Uterus (tissue), 4 donors: Measurements from ENCODE around the gene CCL15. TPM values are rescaled to one million over a fixed set of nuclear protein-coding genes. Genes with fewer than 3 reads are reported as not detected.

Experiments used
- DNase-seq, 2 donors: peaks; one replicate each; pipeline ENCODE4 v3.0.0-alpha.2; 2019 to 2020
- H3K27ac ChIP-seq, 2 donors: fragments of 200-600 bp; sonication (generic); 1 replicate in 1 of 2; 2 replicates in 1 of 2; pipeline ENCODE4 v1.5.1; 2016 to 2018
- H3K27me3 ChIP-seq, 2 donors: fragments of 200-600 bp; sonication (generic); one replicate each; pipeline ENCODE4 v1.5.1; 2018 to 2019; ENCODE audit warnings: control low read depth in 1 of 2
- H3K36me3 ChIP-seq, 2 donors: fragments of 200-600 bp; sonication (generic); one replicate each; pipeline ENCODE4 v1.5.1; 2019; ENCODE audit warnings: control low read depth in 1 of 2
- H3K4me1 ChIP-seq, 2 donors: fragments of 200-600 bp; sonication (generic); one replicate each; pipeline ENCODE4 v1.5.1; 2018 to 2019; ENCODE audit warnings: control low read depth in 1 of 2
- H3K4me3 ChIP-seq, 2 donors: fragments of 200-600 bp; sonication (generic); 1 replicate in 1 of 2; 2 replicates in 1 of 2; pipeline ENCODE4 v1.5.1; 2018 to 2019; ENCODE audit warnings: mild to moderate bottlenecking in 1 of 2
- H3K9me3 ChIP-seq, 2 donors: fragments of 200-600 bp; sonication (generic); one replicate each; pipeline ENCODE4 v1.5.1; 2019; ENCODE audit warnings: control low read depth in 1 of 2
- CTCF ChIP-seq, 4 experiments: fragments of 200-600 bp in 2 of 4; fragments of 450-650 bp in 2 of 4; sonication (generic) in 2 of 4; IDR thresholded peaks; one replicate each; pipeline ENCODE4 v1.5.1; 2016 to 2019; ENCODE audit warnings: antibody characterized with exemption in 4 of 4, mild to moderate bottlenecking in 2 of 4, moderate library complexity in 1 of 4
- POLR2A ChIP-seq, 2 donors: fragments of 450-650 bp; IDR thresholded peaks; one replicate each; pipeline ENCODE4 v1.6.1; 2016; ENCODE audit warnings: antibody characterized with exemption in 2 of 2, mild to moderate bottlenecking in 1 of 2, moderate library complexity in 1 of 2
- intact Hi-C: fragments of 100-400 bp; cut with DNase I; formaldehyde crosslinking; loops from one replicate; pipeline ENCODE4 v1.15.1; 2023; ENCODE audit warnings: low total_unique reads
- total RNA-seq, 4 donors: library from RNA; depleted of rRNA in 3 of 4; stranded (reverse); fragments of >200 nt in 3 of 4; gene quantifications; one replicate each; pipeline versions ENCODE4 v1.1.0 to v1.2.4, GENCODE V29; 2014 to 2023
- donor health status: DM: yes; HTN: yes; CAD: no.

CCL15 gene
- total RNA-seq, 4 donors from 2014 or later = 1.4 TPM; not detected in 3

GRCh38 chr17:36004594-36005108, 3.3 kb upstream of the CCL15 start:
- Histone ChIP-seq H3K36me3 (no peaks in the 10 kb centered on the region), H3K4me3 (no peak overlapping the region), H3K9me3 (no peaks in the 10 kb centered on the region), H3K27ac (no peak overlapping the region), H3K27me3 (no peaks in the 10 kb centered on the region), H3K4me1 (no peaks in the 10 kb centered on the region)
- no peak for DNase-seq
- intact Hi-C loops = no loop called here
- TF ChIP-seq POLR2A (IDR thresholded peaks at IDR 0.05) (no peak), CTCF (IDR thresholded peaks at IDR 0.05) (no peak)

DNA sequence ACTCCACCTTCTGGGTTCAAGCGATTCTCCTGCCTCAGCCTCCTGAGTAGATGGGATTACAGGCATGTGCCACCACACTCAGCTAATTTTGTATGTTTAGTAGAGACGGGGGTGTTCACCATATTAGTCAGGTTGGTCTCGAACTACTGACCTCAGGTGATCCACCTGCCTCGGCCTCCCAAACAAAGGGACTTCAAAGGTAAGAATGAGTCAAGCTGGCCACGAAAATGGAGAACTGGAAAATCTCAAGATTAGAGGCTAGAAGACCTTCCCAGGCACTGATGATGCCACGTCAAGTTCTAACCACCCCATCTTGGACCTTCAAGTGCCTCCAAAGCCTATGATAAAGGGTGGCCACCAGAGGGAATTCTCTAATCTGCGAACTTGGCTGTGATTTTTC, 1.3 kb upstream of the CCL15 start:
- Histone ChIP-seq H3K36me3 (no peaks in the 10 kb centered on the region), H3K27ac (no peak overlapping the region), H3K4me1 (no peaks in the 10 kb centered on the region), H3K4me3 (no peak overlapping the region), H3K9me3 (no peaks in the 10 kb centered on the region), H3K27me3 (no peaks in the 10 kb centered on the region)
- no peak for DNase-seq
- no peak for TF ChIP-seq CTCF (IDR thresholded peaks at IDR 0.05)
- no peak for TF ChIP-seq POLR2A (IDR thresholded peaks at IDR 0.05)
- intact Hi-C loops = no loop called here

- H3K4me1 ChIP-seq = no peaks in the 10 kb centered on the region
- intact Hi-C loops = no loop called here
- no peak overlapping the region for H3K4me3 ChIP-seq
- DNase-seq = no peak
- no peaks in the 10 kb centered on the region for H3K9me3 ChIP-seq
- TF ChIP-seq POLR2A (IDR thresholded peaks at IDR 0.05) (no peak), CTCF (IDR thresholded peaks at IDR 0.05) (no peak)
- H3K27ac ChIP-seq = no peak overlapping the region
- H3K27me3 ChIP-seq = no peaks in the 10 kb centered on the region
- no peaks in the 10 kb centered on the region for H3K36me3 ChIP-seq
Observed at GRCh38 chr17:36001862-36002603, 680 bp upstream of the CCL15 start.

DNA sequence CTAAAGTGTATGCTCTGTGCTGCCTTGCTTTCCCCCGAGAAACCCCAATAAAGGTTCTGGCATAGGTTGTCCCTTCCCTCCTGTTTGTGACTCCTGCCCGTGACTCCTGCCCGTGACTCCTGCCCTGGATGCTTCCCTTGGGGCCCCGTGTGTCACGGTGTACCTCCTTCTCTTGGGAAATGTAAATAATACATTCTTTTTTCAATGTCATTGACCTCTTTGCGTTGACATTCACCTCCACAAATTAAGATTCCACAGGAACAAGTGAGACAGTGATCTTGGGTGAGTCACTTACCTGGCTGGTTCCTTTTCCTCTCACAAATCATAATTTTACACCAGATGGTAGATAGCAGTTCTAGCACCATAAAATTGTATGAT, 632 bp downstream of the CCL15 start:
- Histone ChIP-seq H3K4me1 (no peaks in the 10 kb centered on the region), H3K36me3 (no peaks in the 10 kb centered on the region), H3K9me3 (no peaks in the 10 kb centered on the region), H3K4me3 (no peak overlapping the region), H3K27ac (no peak overlapping the region), H3K27me3 (no peaks in the 10 kb centered on the region)
- no peak for DNase-seq
- no peak for TF ChIP-seq CTCF (IDR thresholded peaks at IDR 0.05)
- no peak for TF ChIP-seq POLR2A (IDR thresholded peaks at IDR 0.05)
- intact Hi-C loops = no loop called here

GRCh38 chr17:35998756-35999155, 2.6 kb downstream of the CCL15 start:
- no peak overlapping the region for H3K4me3 ChIP-seq
- no peak for DNase-seq
- no peaks in the 10 kb centered on the region for H3K36me3 ChIP-seq
- H3K27ac ChIP-seq = no peak overlapping the region
- intact Hi-C loops = no loop called here
- H3K4me1 ChIP-seq = no peaks in the 10 kb centered on the region
- no peaks in the 10 kb centered on the region for H3K27me3 ChIP-seq
- H3K9me3 ChIP-seq = no peaks in the 10 kb centered on the region
- no peak for TF ChIP-seq POLR2A (IDR thresholded peaks at IDR 0.05)
- TF ChIP-seq CTCF (IDR thresholded peaks at IDR 0.05) = no peak
